Karpas-422 (cell line): ENCODE results near the gene COL19A1. TPM values are rescaled to one million over a fixed set of nuclear protein-coding genes. Genes with fewer than 3 reads are reported as not detected.

Experiments
- DNase-seq: peaks from one replicate; pipeline ENCODE4 v3.0.0-alpha.2; 2015
- H2AFZ ChIP-seq: fragments of 200-600 bp; sonication (generic); 2 replicates; pipeline ENCODE4 v1.6.1; 2014; ENCODE audit warnings: antibody characterized with exemption, low read length, mixed read lengths
- H3K27ac ChIP-seq: fragments of 200-600 bp; sonication (generic); 2 replicates; pipeline ENCODE4 v1.5.1; 2014; ENCODE audit warnings: mild to moderate bottlenecking, low read length, moderate library complexity
- H3K27me3 ChIP-seq: fragments of 200-600 bp; sonication (generic); 2 replicates; pipeline ENCODE4 v1.6.1; 2014; ENCODE audit warnings: low read length, mixed read lengths
- H3K36me3 ChIP-seq: fragments of 200-600 bp; sonication (generic); 2 replicates; pipeline ENCODE4 v1.6.1; 2014; ENCODE audit warnings: low read length, mixed read lengths; ENCODE audit not compliant: insufficient read depth
- H3K4me1 ChIP-seq: fragments of 200-600 bp; sonication (generic); 2 replicates; pipeline ENCODE4 v1.6.1; 2014; ENCODE audit warnings: mild to moderate bottlenecking, low read length, mixed read lengths
- H3K4me2 ChIP-seq: fragments of 200-600 bp; sonication (generic); 2 replicates; pipeline ENCODE4 v1.6.1; 2014; ENCODE audit warnings: low read length, low read depth, mild to moderate bottlenecking; ENCODE audit not compliant: poor library complexity, severe bottlenecking
- H3K4me3 ChIP-seq: fragments of 200-600 bp; sonication (generic); 2 replicates; pipeline ENCODE4 v1.5.1; 2014; ENCODE audit warnings: mild to moderate bottlenecking, antibody characterized with exemption, low read length, mixed read lengths
- H3K79me2 ChIP-seq: fragments of 200-600 bp; sonication (generic); 2 replicates; pipeline ENCODE4 v1.6.1; 2014; ENCODE audit warnings: mild to moderate bottlenecking, low read length, mixed read lengths
- H3K9ac ChIP-seq: fragments of 200-600 bp; sonication (generic); 2 replicates; pipeline ENCODE4 v1.6.0; 2014; ENCODE audit warnings: low read length
- H3K9me2 ChIP-seq: fragments of 200-600 bp; sonication (generic), shearing (Covaris generic); replicated peaks from 2 replicates; pipeline ENCODE4 v1.6.0; 2014; ENCODE audit warnings: mild to moderate bottlenecking, low read length, moderate library complexity; ENCODE audit not compliant: insufficient read depth
- H3K9me3 ChIP-seq: fragments of 300-700, 200-600 bp; sonication (generic); 2 replicates; pipeline ENCODE4 v1.6.1; 2014; ENCODE audit warnings: low read length, mixed read lengths
- H4K20me1 ChIP-seq: fragments of 200-600 bp; sonication (generic); 2 replicates; pipeline ENCODE4 v1.6.1; 2014; ENCODE audit warnings: mild to moderate bottlenecking, antibody characterized with exemption, low read length, low read depth; ENCODE audit not compliant: insufficient read depth
- total RNA-seq: library from RNA; depleted of rRNA; stranded (reverse); fragments of >200 nt; shearing (Covaris generic); gene quantifications from 2 replicates; pipeline ENCODE4 v1.2.3, GENCODE V29; 2014; ENCODE audit warnings: low replicate concordance

The COL19A1 gene
- total RNA-seq, 1 experiment from 2014 or later = not detected

DNA sequence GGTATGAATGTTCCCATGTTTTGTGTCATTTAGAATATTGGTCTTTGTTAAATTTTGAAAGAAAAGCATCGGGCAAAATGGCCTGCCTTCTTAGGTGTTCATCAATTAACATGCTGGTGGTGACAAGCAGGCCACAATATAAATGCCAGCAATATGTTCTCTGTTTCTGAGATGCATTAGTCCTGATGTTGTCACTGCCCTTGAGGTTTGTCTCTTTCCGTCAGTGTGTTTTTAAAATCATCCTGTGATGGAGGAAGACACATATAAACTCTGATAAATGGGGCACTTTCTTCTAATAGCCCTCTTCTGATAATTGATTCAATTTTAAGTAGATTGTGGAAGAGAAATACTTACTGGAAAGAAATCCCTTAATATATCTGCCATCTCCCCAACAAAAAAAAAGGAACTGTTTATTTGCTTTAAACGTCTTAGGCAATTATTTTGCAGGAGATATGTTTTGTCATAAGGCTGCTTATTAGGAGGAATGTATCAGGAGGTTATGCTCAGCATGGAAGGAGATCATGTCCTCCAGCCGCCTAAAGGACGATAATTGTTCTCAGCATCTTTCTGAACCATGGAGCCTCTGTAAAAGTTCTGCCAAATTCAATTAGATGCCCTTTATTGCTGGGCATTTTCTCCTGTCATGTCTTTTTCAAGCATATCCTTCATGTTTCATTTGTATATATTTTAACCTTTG, 302.5 kb downstream of the COL19A1 start:
- Histone ChIP-seq H3K4me1 (peaks cover 3% of the 10 kb centered on the region; the same call in 1 of the 2 replicates), H2AFZ (no peak overlapping the region), H3K9me3 (no peaks in the 10 kb centered on the region), H3K4me2 (no peak overlapping the region), H3K9ac (no peak overlapping the region), H4K20me1 (no peaks in the 10 kb centered on the region), H3K4me3 (no peak overlapping the region), H3K27ac (no peak overlapping the region), H3K36me3 (no peaks in the 10 kb centered on the region), H3K9me2 (no peaks in the 10 kb centered on the region), H3K27me3 (no peaks in the 10 kb centered on the region), H3K79me2 (no peaks in the 10 kb centered on the region)
- DNase-seq = no peak

GRCh38 chr6:70171236-70171635, 304.9 kb downstream of the COL19A1 start:
- Histone ChIP-seq H3K36me3 (no peaks in the 10 kb centered on the region), H3K4me3 (no peak overlapping the region), H3K27ac (no peak overlapping the region), H2AFZ (no peak overlapping the region), H3K9me2 (no peaks in the 10 kb centered on the region), H3K79me2 (no peaks in the 10 kb centered on the region), H3K9ac (no peak overlapping the region), H3K4me1 (peaks cover under 1% of the 10 kb centered on the region; the same call in 1 of the 2 replicates), H3K9me3 (no peaks in the 10 kb centered on the region), H4K20me1 (no peaks in the 10 kb centered on the region), H3K4me2 (no peak overlapping the region), H3K27me3 (no peaks in the 10 kb centered on the region)
- DNase-seq = no peak

DNA sequence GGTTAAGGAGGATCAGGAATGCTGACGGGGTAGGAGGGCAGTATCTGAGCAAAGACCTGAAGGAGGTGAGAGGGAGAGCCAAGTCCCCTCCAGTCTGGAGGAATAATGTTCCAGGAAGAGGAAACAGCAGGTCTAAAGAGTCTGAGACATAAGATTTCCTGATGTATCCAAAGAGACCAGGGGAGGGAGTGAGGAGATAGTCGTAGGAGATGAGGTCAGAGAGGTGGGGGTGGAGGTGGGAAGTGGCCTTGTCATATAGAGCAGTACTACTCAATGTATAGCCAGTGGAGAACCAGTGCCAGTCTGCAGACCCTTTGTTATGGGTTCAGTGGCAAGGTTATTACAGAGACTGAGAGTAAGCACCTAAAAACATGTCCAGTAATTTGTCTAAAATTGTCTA, 305.9 kb downstream of the COL19A1 start:
- H3K4me3 ChIP-seq = no peak overlapping the region
- H4K20me1 ChIP-seq = no peaks in the 10 kb centered on the region
- H3K36me3 ChIP-seq = no peaks in the 10 kb centered on the region
- no peak overlapping the region for H2AFZ ChIP-seq
- no peaks in the 10 kb centered on the region for H3K79me2 ChIP-seq
- H3K9ac ChIP-seq = no peak overlapping the region
- H3K4me1 ChIP-seq = no peaks in the 10 kb centered on the region
- no peaks in the 10 kb centered on the region for H3K9me3 ChIP-seq
- no peak for DNase-seq
- no peaks in the 10 kb centered on the region for H3K9me2 ChIP-seq
- H3K27ac ChIP-seq = no peak overlapping the region
- no peak overlapping the region for H3K4me2 ChIP-seq
- H3K27me3 ChIP-seq = no peaks in the 10 kb centered on the region

GRCh38 chr6:70175770-70176169, 309.4 kb downstream of the COL19A1 start:
- no peaks in the 10 kb centered on the region for H3K36me3 ChIP-seq
- H3K4me2 ChIP-seq = no peak overlapping the region
- H3K27ac ChIP-seq = no peak overlapping the region
- no peaks in the 10 kb centered on the region for H3K4me1 ChIP-seq
- no peak overlapping the region for H2AFZ ChIP-seq
- no peaks in the 10 kb centered on the region for H3K9me2 ChIP-seq
- DNase-seq = no peak
- no peaks in the 10 kb centered on the region for H3K79me2 ChIP-seq
- no peaks in the 10 kb centered on the region for H3K9me3 ChIP-seq
- no peaks in the 10 kb centered on the region for H4K20me1 ChIP-seq
- no peak overlapping the region for H3K4me3 ChIP-seq
- no peak overlapping the region for H3K9ac ChIP-seq
- H3K27me3 ChIP-seq = no peaks in the 10 kb centered on the region

DNA sequence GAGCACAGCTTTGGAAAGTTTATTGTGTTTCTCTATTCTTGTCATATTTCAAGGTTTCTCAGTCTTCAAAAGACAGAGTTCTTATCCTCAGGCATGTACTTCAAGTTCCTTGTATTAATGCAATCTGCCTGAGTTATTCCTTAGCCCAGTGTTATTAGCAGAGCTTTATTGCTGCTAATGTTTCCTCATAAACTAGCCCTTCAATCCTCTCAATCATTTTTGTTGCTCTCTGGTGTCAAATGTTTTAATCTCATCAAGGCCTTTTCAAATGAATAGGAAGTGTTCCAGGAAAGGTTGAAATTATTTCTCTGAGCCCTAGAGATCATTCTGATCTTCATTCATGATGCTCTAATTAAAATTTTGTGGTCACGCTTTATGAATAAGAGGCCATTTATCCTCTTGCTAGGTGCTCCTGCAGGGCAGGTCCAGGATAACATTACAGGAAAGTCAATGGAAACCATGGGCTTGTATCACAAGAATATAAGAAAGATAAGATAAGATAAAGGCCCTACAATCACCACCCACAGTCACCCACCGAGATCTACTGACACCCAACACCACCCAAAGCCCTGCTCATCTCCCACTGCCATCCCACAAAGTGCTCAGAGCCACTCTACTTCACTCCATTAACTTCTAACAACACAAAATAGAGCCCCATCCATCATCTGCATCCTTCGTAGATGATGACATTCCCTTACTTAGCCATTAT, 310.6 kb downstream of the COL19A1 start:
- Histone ChIP-seq H3K27ac (no peak overlapping the region), H3K9me2 (no peaks in the 10 kb centered on the region), H3K9me3 (no peaks in the 10 kb centered on the region), H3K4me3 (no peak overlapping the region), H3K36me3 (no peaks in the 10 kb centered on the region), H4K20me1 (no peaks in the 10 kb centered on the region), H3K4me2 (no peak overlapping the region), H3K27me3 (no peaks in the 10 kb centered on the region), H3K9ac (no peak overlapping the region), H3K4me1 (no peaks in the 10 kb centered on the region), H3K79me2 (no peaks in the 10 kb centered on the region), H2AFZ (no peak overlapping the region)
- no peak for DNase-seq

GRCh38 chr6:70180183-70180900, 314.0 kb downstream of the COL19A1 start:
- H3K27ac ChIP-seq = no peak overlapping the region
- DNase-seq = no peak
- H3K4me2 ChIP-seq = no peak overlapping the region
- H3K9me2 ChIP-seq = no peaks in the 10 kb centered on the region
- no peaks in the 10 kb centered on the region for H3K36me3 ChIP-seq
- no peak overlapping the region for H3K9ac ChIP-seq
- no peaks in the 10 kb centered on the region for H3K79me2 ChIP-seq
- H3K4me1 ChIP-seq = no peaks in the 10 kb centered on the region
- no peaks in the 10 kb centered on the region for H3K9me3 ChIP-seq
- no peaks in the 10 kb centered on the region for H3K27me3 ChIP-seq
- H3K4me3 ChIP-seq = no peak overlapping the region
- H4K20me1 ChIP-seq = no peaks in the 10 kb centered on the region
- H2AFZ ChIP-seq = no peak overlapping the region

- H3K9me2 ChIP-seq = no peaks in the 10 kb centered on the region
- DNase-seq = no peak
- no peaks in the 10 kb centered on the region for H3K27me3 ChIP-seq
- H3K36me3 ChIP-seq = no peaks in the 10 kb centered on the region
- no peaks in the 10 kb centered on the region for H4K20me1 ChIP-seq
- H3K27ac ChIP-seq = no peak overlapping the region
- H3K4me3 ChIP-seq = no peak overlapping the region
- no peaks in the 10 kb centered on the region for H3K9me3 ChIP-seq
- no peak overlapping the region for H3K4me2 ChIP-seq
- H3K9ac ChIP-seq = no peak overlapping the region
- no peak overlapping the region for H2AFZ ChIP-seq
- H3K79me2 ChIP-seq = no peaks in the 10 kb centered on the region
- no peaks in the 10 kb centered on the region for H3K4me1 ChIP-seq
Measured at GRCh38 chr6:70180901-70181599, 314.7 kb downstream of the COL19A1 start.

- no peaks in the 10 kb centered on the region for H3K9me2 ChIP-seq
- no peak overlapping the region for H3K27ac ChIP-seq
- H3K9me3 ChIP-seq = no peaks in the 10 kb centered on the region
- no peak overlapping the region for H3K9ac ChIP-seq
- no peak overlapping the region for H3K4me3 ChIP-seq
- H4K20me1 ChIP-seq = no peaks in the 10 kb centered on the region
- H3K27me3 ChIP-seq = no peaks in the 10 kb centered on the region
- no peaks in the 10 kb centered on the region for H3K36me3 ChIP-seq
- H3K4me1 ChIP-seq = no peaks in the 10 kb centered on the region
- H3K4me2 ChIP-seq = no peak overlapping the region
- DNase-seq = no peak
- H2AFZ ChIP-seq = no peak overlapping the region
- no peaks in the 10 kb centered on the region for H3K79me2 ChIP-seq
Measured at GRCh38 chr6:70183538-70183937, 317.2 kb downstream of the COL19A1 start.
